Measurements from ENCODE around the gene SRI. TPM values are rescaled to one million over a fixed set of nuclear protein-coding genes. Genes with fewer than 3 reads are reported as not detected.

SRI gene
- polyA plus RNA-seq, 1 donor (not counting 4 experiments of a cell fraction or from before 2014, with no cell fraction given), result 206 TPM

DNA sequence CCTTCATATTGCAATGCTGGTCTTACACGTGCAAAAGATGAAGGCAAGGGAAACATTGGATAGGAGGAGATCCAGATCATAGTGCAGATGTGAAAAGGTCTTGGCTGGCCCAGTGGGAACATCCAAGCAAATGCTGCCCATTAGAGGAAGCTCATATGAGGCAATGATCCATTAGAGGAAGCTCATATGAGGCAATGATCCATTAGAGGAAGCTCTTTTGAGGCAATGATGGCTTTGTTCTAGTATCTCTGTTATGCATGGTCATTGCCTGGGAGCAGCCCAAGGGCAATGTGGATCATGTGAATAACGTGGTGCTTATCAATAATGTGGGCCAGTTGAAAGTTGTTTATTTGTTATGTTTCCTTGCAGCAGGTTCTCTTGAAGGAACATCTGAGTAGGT is 49.0 kb upstream of the SRI start:
- TF ChIP-seq, protein P1, sequence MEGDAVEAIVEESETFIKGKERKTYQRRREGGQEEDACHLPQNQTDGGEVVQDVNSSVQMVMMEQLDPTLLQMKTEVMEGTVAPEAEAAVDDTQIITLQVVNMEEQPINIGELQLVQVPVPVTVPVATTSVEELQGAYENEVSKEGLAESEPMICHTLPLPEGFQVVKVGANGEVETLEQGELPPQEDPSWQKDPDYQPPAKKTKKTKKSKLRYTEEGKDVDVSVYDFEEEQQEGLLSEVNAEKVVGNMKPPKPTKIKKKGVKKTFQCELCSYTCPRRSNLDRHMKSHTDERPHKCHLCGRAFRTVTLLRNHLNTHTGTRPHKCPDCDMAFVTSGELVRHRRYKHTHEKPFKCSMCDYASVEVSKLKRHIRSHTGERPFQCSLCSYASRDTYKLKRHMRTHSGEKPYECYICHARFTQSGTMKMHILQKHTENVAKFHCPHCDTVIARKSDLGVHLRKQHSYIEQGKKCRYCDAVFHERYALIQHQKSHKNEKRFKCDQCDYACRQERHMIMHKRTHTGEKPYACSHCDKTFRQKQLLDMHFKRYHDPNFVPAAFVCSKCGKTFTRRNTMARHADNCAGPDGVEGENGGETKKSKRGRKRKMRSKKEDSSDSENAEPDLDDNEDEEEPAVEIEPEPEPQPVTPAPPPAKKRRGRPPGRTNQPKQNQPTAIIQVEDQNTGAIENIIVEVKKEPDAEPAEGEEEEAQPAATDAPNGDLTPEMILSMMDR (optimal IDR thresholded peaks at IDR 0.05 in 1 of 3, IDR thresholded peaks at IDR 0.05 in 1 of 3, conservative IDR thresholded peaks at IDR 0.05 in 1 of 3; ENCODE audit: extremely low read depth in 1 of 3, insufficient read depth in 2 of 3, low read length in 3 of 3), result no peak
- no peak for TF ChIP-seq EZH2 (IDR thresholded peaks at IDR 0.05; ENCODE audit: low read length)
- Histone ChIP-seq H2AFZ (ENCODE audit: control insufficient read depth, low read length) (no peak overlapping the region), H4K20me1 (ENCODE audit: control insufficient read depth, extremely low read depth, insufficient read depth, low read length) (no peaks in the 10 kb centered on the region), H3K36me3 (ENCODE audit: control insufficient read depth in 2 of 2, extremely low read depth in 1 of 2, insufficient read depth in 2 of 2, low read length in 2 of 2) (no peaks in the 10 kb centered on the region), H3K79me2 (ENCODE audit: control insufficient read depth, insufficient read depth, low read length) (no peaks in the 10 kb centered on the region), H3K4me1 (ENCODE audit: control insufficient read depth, extremely low read depth, insufficient read depth, low read length) (no peaks in the 10 kb centered on the region), H3K4me2 (ENCODE audit: control insufficient read depth, extremely low read depth, insufficient read depth, low read depth, low read length) (no peak overlapping the region), H3K27me3 (ENCODE audit: control insufficient read depth, extremely low read depth, insufficient read depth, low read length) (no peaks in the 10 kb centered on the region), H3K9ac (ENCODE audit: control insufficient read depth, extremely low read depth, insufficient read depth, low read length) (no peak overlapping the region), H3K4me3 (ENCODE audit: control insufficient read depth in 2 of 3, extremely low read depth in 1 of 3, insufficient read depth in 2 of 3, low read depth in 1 of 3, low read length in 3 of 3) (no peak overlapping the region), H3K9me3 (ENCODE audit: control insufficient read depth, low read depth, low read length) (no peaks in the 10 kb centered on the region), H3K9me1 (ENCODE audit: control insufficient read depth, extremely low read depth, insufficient read depth, low read length) (no peaks in the 10 kb centered on the region), H3K27ac (ENCODE audit: control insufficient read depth, insufficient read depth, low read length) (no peak overlapping the region)
- dilution Hi-C loops (cut with MboI; ENCODE audit: extremely low pct_ligation_motif_present, low sequenced_read_pairs), result no loop called here
- DNase-seq (ENCODE audit: low read depth, low spot score) (no peak), FAIRE-seq (peak; percentile 29)

DNA sequence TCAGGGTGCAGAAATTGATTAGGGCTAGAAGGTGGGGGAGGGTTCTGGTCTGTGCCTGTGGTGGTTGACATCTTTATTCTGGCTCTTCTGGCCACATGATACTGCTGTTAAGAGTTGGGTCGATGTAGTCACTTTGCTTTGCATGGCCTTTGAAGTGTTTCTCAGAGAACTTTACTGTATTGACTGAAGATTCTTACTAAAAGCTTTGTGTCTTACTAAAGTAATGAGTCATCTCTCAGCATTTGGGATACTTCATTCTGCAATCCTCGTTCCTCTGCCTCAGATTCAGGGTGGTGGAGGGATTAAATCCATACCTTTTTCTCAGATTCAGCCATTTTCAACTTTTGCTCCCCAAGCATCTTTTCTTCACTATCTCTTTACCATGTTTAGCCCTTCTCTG is 48.2 kb upstream of the SRI start:
- H3K4me3 ChIP-seq (ENCODE audit: control insufficient read depth in 2 of 3, extremely low read depth in 1 of 3, insufficient read depth in 2 of 3, low read depth in 1 of 3, low read length in 3 of 3), result no peak overlapping the region
- H3K36me3 ChIP-seq (ENCODE audit: control insufficient read depth in 2 of 2, extremely low read depth in 1 of 2, insufficient read depth in 2 of 2, low read length in 2 of 2), result no peaks in the 10 kb centered on the region
- H3K4me2 ChIP-seq (ENCODE audit: control insufficient read depth, extremely low read depth, insufficient read depth, low read depth, low read length), result no peak overlapping the region
- DNase-seq (ENCODE audit: low read depth, low spot score), result no peak
- no peaks in the 10 kb centered on the region for H3K79me2 ChIP-seq (ENCODE audit: control insufficient read depth, insufficient read depth, low read length)
- no peak overlapping the region for H2AFZ ChIP-seq (ENCODE audit: control insufficient read depth, low read length)
- H3K4me1 ChIP-seq (ENCODE audit: control insufficient read depth, extremely low read depth, insufficient read depth, low read length), result no peaks in the 10 kb centered on the region
- TF ChIP-seq EZH2 (IDR thresholded peaks at IDR 0.05; ENCODE audit: low read length), result no peak
- TF ChIP-seq, protein P1 (optimal IDR thresholded peaks at IDR 0.05 in 1 of 3, IDR thresholded peaks at IDR 0.05 in 1 of 3, conservative IDR thresholded peaks at IDR 0.05 in 1 of 3; ENCODE audit: extremely low read depth in 1 of 3, insufficient read depth in 2 of 3, low read length in 3 of 3), result no peak
- H3K27ac ChIP-seq (ENCODE audit: control insufficient read depth, insufficient read depth, low read length), result no peak overlapping the region
- no peak overlapping the region for H3K9ac ChIP-seq (ENCODE audit: control insufficient read depth, extremely low read depth, insufficient read depth, low read length)
- no peaks in the 10 kb centered on the region for H4K20me1 ChIP-seq (ENCODE audit: control insufficient read depth, extremely low read depth, insufficient read depth, low read length)
- FAIRE-seq, result no peak
- no peaks in the 10 kb centered on the region for H3K27me3 ChIP-seq (ENCODE audit: control insufficient read depth, extremely low read depth, insufficient read depth, low read length)
- dilution Hi-C loops (cut with MboI; ENCODE audit: extremely low pct_ligation_motif_present, low sequenced_read_pairs), result no loop called here
- H3K9me1 ChIP-seq (ENCODE audit: control insufficient read depth, extremely low read depth, insufficient read depth, low read length), result no peaks in the 10 kb centered on the region
- H3K9me3 ChIP-seq (ENCODE audit: control insufficient read depth, low read depth, low read length), result no peaks in the 10 kb centered on the region
